ENCODE measurements around the gene CAVIN2.

CAVIN2 gene

GRCh38 chr2:191866195-191866594, 19.3 kb upstream of the CAVIN2 start:
- in situ Hi-C loops (cut with MboI; ENCODE audit: low sequenced_read_pairs), result no loop called here

- in situ Hi-C loops (cut with MboI; ENCODE audit: low sequenced_read_pairs), result no loop called here
Measured at GRCh38 chr2:191864628-191865374, 17.9 kb upstream of the CAVIN2 start.

DNA sequence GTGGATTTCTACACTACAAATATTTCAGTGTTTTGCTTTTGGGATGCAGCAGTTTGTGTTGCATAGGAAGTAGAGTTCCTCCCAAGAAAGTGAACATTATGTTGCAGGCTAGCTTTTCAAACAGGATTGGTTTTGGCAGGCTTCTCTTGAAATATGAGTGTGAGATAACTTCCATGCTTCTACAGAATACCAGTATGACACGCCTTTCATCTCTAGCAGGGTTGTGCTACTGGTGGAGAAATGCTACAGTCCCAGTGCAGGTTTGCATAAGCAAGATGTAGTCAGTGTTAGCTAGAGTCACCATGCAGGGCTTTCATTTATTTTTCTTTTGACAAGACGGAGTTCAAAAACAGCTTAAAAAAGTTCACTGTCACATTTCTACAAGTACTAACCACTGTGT, 17.1 kb upstream of the CAVIN2 start:
- in situ Hi-C loops (cut with MboI; ENCODE audit: low sequenced_read_pairs), result no loop called here

DNA sequence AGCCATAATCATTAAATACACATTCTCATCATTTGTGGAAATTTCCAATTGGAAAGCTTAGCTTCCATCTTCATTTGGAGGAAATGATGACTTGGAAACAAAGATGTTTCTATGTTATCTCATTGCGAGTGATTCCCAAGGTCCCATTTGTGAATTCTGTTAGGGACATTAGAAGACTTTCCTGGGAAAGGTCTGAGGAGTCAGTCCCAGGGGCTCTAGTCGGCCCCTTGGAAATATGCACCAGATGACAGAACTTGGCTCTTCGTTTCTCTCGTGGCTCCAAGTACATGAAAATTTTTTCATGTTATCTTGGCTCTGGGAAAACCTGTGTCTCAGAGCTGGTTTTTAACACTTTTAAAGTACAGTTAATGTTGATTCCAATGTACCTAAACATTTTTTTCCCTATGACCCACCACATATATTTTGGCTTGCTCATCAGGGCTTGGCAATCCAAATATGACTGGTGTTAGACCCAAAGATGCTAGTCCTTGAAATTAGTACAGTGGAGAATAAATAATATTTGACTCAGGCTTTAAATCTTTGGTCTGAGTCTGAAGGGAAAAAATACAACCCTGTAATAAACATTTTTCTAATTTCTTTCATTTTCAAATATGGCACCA, 15.4 kb upstream of the CAVIN2 start:
- in situ Hi-C loops (cut with MboI; ENCODE audit: low sequenced_read_pairs), result no loop called here

DNA sequence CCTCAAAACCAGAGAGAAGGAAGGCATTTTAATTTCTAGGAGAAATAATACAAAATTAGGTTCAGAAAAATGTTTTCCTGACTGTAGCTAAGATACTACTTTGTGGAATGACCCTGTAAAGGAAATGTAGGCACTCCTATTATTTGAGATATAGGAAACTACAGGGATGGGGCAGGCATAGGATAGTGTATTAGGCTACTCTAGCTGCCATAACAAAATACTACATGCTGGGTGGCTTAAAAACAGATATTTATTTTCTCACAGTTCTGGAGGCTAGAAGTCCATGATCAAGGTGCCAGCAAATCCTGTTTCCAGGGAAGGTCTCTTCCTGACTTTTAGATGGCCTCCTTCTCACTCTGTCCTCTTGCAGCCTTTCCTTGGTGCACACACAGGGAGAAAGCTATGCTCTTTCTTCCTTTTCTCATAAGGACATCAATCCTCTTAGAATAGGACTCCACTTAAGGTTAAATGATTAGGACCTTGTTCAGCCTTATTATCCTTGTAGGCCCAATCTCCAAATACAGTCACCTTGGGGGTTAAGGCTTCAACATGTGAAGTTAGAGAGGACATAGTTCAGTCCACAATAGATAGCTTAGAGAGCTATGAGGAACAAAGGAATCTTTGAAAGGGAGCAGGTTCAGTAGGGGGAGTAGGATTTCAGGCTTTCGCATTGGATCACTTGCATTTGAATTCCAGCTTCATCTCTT, 14.0 kb upstream of the CAVIN2 start:
- in situ Hi-C loops (cut with MboI; ENCODE audit: low sequenced_read_pairs), result no loop called here

DNA sequence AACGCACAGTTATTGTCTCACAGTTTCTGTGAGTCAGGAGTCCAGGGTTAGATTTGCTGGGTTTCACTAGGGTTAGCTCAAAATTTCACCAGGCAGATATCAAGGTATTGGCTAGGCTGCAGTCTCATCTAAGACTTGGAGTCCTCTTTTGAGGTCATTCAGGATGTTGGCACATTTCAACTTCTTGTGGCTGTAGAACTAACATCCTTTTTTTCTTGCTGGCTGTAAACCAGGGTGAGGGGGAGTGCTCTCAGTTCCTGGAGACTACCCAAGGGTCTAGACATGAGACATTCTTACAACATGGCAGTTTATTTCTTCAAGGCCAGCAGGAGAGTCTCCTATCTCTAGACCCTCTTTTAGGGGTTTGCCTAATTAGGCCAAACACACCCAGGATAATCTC, 12.8 kb upstream of the CAVIN2 start:
- in situ Hi-C loops (cut with MboI; ENCODE audit: low sequenced_read_pairs), result no loop called here

GRCh38 chr2:191857886-191858285, 11.0 kb upstream of the CAVIN2 start:
- in situ Hi-C loops (cut with MboI; ENCODE audit: low sequenced_read_pairs), result no loop called here

DNA sequence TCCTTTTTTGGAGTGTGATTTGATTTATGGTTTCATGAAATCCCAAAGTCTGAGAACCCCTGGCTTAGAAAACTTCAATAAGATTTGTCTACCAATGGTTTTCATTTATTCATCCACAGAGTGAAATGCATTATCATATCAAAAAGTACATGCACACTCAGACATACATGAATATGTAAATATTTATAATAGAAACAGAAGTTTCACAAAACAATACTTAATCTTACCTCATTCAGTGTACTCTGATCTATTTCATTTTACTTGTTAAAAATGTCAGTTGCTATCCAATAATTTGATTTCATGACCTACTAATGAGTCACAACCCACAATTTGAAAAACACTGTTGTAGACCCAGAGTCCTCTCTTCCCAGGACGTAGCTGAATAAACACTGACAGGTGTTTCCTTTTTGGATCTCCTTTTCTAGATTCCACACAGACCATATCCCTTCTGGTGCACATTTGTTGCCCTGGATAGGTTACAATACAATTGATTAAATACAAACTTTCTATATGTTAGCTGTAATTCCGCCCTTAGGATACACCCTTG, 10.4 kb upstream of the CAVIN2 start:
- in situ Hi-C loops (cut with MboI; ENCODE audit: low sequenced_read_pairs), result no loop called here

DNA sequence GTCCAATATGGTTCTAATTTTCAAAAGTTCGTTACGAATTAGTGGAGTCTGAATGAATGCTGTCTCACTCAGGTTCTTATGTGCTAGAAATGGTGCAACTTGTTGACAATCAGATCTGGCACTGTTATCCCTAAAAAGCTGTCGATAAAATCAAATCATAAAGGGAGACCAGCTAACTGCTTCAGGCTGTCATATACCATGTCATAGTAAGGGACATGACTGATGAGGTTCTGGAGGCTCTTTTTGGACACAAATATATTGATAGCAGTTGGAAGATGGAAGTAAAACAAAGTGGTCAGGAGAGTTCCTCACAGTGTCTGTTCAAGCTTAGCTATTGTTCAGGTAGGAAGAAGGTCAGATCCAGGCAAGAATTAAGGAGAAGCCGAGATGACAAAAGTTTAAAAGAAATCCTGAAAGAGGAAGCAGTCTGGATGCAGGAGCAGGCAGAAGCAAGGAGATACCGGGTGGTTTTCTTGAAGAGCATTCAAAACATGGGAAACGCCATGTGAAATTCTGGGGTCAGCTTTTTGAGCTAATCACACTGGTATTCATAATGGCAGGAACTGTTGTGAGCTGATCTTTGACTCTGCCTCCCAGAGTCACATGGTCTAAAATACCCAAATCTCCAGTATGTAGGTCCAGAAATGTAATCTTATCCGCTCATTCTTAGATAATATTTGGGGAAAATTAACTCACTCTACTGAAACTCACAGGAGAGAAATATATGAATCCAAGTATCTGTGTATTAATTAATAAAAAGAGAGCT, 9.4 kb upstream of the CAVIN2 start:
- in situ Hi-C loops (cut with MboI; ENCODE audit: low sequenced_read_pairs), result no loop called here

- in situ Hi-C loops (cut with MboI; ENCODE audit: low sequenced_read_pairs), result no loop called here
Measured at GRCh38 chr2:191855382-191855781, 8.5 kb upstream of the CAVIN2 start.

- in situ Hi-C loops (cut with MboI; ENCODE audit: low sequenced_read_pairs), result no loop called here
Measured at GRCh38 chr2:191854382-191855372, 7.8 kb upstream of the CAVIN2 start.

DNA sequence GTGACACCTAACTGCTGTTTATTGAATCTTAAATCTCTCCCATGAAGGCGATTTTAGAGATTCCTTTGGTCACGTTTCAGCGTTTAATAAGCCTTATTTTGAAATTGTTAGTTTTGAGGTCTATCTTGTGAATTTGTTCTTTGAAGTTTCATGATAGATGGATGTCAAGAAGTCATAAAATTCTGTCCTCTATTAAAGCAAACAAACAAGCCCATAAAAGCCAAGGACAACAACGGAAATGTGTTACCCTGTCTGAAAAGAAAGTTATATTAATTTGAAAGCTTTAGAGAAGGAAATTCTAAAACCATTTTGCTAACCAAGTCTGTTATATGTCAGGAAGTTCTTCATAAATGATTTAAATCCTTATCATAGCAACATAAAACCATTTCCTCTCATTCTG, 7.0 kb upstream of the CAVIN2 start:
- in situ Hi-C loops (cut with MboI; ENCODE audit: low sequenced_read_pairs), result no loop called here

DNA sequence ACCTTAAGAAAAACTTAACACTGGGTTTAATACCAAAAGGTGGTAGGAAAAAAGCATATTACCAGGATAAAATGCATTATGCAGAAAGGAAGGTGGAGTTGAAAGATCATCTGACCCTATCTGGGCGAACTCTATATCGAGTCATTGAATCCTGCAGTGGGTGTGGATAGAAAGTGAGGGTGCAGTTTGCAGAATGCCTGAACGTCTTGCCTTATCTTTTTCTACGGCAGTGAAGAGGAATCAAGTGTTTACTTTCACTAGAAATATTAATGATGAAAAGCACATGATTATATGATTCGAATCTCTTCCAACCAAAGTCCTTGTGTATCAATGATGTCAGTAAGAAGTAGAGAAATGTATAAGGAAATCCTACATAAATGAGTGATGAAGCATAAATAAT, 4.3 kb upstream of the CAVIN2 start:
- in situ Hi-C loops (cut with MboI; ENCODE audit: low sequenced_read_pairs), result no loop called here

DNA sequence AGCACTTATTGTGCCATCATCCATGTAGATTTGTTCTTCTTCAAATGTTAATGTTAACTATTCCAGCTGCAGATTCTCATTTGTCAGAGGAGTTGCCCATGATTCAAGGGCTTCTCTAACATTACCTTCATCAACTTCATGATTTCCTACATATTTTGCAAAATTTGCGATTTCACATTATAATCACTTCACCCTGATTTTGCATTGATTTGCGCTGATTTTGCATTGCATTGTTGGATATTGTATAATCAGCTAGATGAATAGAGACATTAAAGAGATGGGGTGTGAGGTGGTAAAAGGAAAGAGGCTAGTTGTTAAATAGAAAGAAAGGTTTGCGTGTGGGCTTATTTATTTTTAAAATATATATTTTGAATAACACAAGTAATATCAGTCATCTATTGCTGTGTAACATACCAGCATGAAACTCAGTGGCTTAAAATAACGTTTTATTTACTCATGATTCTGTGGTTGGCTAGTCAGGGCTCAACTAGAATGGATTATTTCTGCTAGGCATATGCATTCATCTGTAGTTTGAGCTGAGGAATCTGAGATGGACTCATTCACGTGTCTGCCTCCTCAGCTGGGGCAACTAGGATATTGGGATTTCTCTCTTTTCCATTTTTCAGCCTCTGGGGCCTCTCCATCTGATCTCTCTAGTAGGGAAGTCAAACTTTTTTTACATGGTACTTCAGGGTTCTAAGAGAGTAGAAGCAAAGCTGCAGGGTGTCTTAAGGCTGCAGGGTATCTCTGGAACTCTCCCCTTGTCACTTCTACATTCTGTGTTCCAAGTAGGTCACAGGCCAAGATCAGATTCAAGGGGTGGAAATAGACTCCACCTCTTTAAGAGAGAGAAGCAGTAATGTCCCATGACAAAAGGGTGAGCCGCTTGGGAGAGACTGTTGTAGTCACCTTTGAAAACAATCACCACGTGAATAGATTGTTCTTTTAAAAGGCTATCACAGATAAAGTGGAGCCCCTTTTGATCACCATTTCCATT, 2.2 kb upstream of the CAVIN2 start:
- in situ Hi-C loops (cut with MboI; ENCODE audit: low sequenced_read_pairs), result no loop called here

DNA sequence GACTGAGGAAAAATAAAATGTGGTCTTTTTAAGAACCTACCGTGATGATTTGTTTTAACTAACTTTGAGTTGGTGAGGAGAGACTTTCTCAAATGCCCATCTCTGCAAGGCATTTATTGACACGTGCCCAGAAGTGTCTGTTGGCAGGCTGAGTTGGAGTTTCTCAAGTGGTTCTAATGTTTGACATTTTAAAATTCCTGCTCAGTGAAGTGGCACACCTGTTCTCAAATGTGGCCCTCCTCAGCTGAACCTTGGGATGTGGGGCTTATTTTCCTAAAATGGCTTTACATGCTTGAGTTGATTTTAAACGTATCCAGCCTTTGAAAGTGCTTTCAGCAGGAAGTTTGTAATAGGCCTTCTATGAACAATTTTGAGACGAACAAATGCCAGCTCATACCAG, 876 bp upstream of the CAVIN2 start:
- in situ Hi-C loops (cut with MboI; ENCODE audit: low sequenced_read_pairs), result no loop called here

DNA sequence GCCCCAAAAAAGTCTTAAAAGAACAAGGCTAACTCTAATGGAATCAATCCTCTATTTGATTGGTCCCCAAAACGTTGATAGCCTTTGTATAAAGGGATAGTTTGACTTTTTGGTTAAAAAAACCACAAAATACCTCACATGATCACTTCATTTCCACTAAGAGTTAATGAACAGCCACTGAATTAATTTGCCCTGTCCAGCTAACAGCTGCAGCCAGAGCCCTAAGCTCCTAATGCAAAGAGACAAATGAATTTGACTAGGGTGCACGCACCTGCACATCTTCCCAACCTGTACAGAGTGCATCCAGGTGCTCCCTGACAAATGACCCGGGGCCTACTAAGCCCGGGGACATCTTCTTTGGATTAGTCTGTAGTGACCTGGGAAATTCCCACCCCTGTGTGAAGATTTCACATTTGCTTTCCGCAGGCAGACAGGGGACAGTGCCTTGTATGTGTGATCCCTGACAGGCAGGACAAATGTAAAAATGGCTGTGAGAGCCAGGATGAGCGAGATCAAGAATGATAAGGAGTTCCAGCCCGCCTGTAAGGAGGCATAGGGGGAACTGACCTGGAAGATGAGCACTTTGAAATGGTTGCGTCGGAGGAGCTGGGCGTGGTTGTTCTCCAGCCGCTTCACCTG, 893 bp downstream of the CAVIN2 start:
- in situ Hi-C loops (cut with MboI; ENCODE audit: low sequenced_read_pairs), result no loop called here

DNA sequence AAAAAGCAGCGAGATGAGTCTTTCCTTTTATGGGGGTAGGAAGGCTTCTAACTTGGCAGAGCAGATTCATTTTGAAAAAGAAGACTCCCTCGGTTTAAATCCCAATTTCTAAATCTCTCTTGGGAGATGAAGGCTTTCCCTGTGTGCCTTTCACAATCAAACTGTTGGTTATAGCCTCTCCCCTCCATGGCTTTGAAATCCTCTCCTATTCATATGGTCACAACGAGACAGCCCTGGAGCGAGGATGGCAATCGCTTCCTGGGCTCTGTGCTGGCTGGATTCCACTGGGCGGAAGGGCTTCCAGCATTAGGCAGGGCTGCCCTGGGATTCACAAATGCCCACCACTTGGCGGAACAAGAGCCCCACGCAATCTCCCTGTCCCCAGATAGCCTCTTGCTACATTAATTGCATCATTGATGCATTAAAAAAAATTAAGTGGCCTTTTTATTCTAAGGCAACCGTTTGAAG, 1.6 kb downstream of the CAVIN2 start:
- in situ Hi-C loops (cut with MboI; ENCODE audit: low sequenced_read_pairs), result no loop called here

DNA sequence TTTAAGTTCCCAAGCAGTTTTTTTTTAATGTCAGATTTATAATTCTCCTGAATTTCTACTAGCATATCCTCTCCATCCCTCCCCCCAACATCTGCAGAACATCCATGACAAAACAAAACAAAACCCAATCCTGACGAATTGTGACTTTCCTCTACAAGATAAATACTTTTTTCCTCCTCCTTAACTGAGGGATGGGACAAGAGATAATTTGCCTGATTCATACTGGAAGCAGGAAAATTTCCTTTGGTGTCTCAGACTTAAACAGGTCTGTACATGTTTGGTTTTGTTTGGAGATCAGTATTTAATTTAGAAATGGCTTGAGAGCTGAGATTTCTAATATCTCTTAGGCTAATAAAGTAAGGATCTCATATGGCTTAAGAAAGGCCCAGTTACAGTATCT, 2.2 kb downstream of the CAVIN2 start:
- in situ Hi-C loops (cut with MboI; ENCODE audit: low sequenced_read_pairs), result no loop called here
